HG03135 (cell line): Measurements from ENCODE around the gene RFLNA.
"Not testable (repeated sequence)": the region's sequence is repeated elsewhere in the genome, so short reads cannot be mapped to it uniquely, and the experiment has no call there.

Source experiments
- ATAC-seq: cut with Tn5 transposase; IDR thresholded peaks from one replicate; pipeline ENCODE4 v1.9.1; 2021; ENCODE audit warnings: mild to moderate bottlenecking, moderate library complexity; ENCODE audit not compliant: unreplicated experiment

Gene RFLNA

DNA sequence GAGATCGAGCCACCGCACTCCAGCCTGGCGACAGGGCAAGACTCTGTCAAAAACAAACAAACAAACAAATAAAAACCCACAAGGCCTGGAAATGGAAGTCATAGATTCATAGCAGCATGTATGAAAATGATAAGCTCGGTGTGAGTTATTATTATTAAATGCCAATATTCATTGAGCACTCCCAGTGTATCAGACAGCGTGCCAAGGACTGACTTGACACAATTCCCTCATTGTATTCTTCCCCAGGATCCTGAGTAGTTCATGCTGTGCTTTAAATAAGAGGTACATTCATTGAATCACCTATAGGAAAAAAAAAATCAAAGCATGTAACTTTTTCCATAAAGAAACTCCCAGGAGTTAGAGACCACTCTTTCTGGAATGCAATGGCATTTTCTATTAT, 12.6 kb upstream of the RFLNA start:
- ATAC-seq: no peak

- ATAC-seq: no peak
Observed at GRCh38 chr12:124283326-124283725, 11.6 kb upstream of the RFLNA start.

- no peak for ATAC-seq
Observed at GRCh38 chr12:124284368-124284767, 10.5 kb upstream of the RFLNA start.

GRCh38 chr12:124286414-124286813, 8.5 kb upstream of the RFLNA start:
- no peak for ATAC-seq

- ATAC-seq: no peak
Observed at GRCh38 chr12:124286971-124287370, 7.9 kb upstream of the RFLNA start.

DNA sequence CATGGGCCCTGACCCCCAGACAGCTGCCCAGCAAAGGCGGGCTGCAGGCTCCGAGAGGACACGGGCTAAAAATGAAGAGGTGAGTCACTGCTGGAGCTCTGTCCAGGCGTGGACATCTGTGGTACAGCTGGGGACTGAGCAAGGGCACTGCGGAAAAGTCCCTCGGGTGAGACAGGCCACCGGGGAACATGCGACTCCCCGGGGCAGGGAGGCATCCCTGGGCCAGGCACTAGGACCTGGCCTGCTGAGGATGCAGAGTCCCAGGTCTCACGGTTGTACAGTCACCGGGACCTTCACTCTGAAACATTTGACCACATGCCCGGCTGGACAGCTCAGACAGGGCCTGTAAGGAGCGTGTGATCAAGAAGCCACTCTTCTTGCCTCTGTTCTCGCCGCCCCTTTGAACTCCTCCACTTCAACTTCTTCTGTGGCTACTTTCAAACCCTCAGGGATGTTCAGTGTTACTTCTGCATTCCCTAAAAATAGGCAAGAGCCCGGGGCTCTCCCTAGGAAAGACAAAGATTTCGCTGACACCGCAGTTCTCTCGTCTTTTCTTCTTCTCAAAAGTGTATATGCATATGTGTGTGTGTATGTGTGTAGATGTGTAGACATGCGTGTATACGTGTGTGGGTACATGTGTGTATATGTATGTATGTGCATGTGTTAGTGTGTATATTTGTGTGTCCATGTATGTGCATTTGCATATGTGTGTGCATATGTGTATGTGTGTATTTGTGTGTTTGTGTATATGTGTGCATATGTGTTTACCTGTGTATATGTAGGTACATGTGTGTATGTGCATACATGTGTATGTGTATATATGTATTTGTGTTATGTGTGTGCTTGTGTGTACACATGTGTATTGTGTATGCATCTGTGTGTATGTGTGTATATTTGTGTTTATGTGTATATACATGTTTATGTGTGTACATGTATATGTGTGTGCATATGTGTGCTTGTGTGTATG, 5.0 kb upstream of the RFLNA start:
- ATAC-seq: no peak

DNA sequence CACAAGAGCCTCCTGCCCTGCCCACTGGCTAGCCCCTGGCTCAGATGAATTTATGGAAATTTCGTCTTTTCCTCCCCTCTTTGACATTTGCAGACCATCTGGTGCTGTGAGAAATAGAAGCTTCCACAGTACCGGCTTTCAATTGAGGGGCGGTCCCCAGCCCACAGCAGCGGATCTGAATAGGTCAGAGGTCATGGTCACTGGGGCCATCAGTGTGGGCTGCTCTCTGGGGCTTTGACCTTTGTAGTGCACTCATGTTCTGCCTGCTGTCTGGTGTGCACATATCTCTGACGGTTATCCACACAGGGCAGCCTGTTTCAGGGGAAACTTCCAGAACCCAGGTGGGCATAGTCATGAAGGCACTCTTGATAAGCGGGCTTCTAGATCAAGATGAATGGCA, 2.5 kb upstream of the RFLNA start:
- ATAC-seq: no peak

GRCh38 chr12:124293286-124294003, 1.4 kb upstream of the RFLNA start:
- ATAC-seq: no peak

- ATAC-seq: no peak
Observed at GRCh38 chr12:124295431-124296058, 652 bp downstream of the RFLNA start.

DNA sequence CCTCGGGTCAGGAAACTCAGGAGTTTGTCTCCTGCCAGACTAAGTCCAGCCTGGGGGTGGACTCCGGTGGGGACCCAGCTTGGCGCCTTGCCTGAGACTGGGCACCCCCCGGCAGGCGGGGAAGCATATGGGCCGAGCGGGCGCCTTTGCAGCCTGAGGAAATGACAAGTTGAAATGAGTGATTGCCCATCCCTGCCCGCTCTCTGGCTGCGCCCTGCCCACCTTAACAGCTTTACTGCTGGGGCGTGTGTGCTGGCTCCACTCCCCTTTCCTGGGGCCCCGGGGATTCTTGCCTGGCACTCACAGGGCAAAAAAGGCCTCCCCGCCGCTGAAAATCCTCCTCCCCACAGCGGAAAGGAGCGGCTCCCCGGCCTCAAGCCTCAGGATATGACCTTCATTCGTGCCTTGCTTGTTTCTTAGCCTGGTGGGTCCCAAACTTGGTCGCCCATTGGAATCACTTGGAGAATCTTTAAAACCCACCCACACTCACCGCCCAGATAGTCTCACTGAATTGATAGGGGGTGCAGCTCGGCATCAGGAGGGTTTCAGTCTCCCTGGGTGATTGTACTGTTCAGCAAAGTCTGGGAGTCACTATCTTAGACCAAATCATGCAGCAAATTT, 1.5 kb downstream of the RFLNA start:
- no peak for ATAC-seq

- no peak for ATAC-seq
Observed at GRCh38 chr12:124296916-124297351, 2.0 kb downstream of the RFLNA start.

GRCh38 chr12:124297389-124297788, 2.5 kb downstream of the RFLNA start:
- ATAC-seq: no peak

- ATAC-seq: no peak
Observed at GRCh38 chr12:124297856-124298255, 3.0 kb downstream of the RFLNA start.

GRCh38 chr12:124298685-124299410, 4.0 kb downstream of the RFLNA start:
- ATAC-seq: no peak

- ATAC-seq: no peak
Observed at GRCh38 chr12:124299628-124300388, 4.9 kb downstream of the RFLNA start.

DNA sequence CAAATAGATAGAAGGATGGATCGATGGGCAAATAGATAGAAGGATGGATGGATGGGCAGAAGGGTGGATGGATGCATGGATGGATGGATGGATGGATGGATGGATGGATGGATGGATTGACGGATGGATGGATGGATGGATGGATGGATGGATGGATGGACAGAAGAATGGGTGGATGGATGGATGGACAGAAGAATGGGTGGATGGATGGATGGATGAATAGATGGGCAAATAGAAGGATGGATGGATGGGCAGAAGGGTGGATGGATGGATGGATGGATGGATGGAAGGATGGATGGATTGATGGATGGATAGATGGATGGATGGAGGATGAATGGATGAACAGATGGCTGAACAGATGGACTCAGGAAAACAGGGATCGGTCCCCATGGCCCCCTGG, 5.8 kb downstream of the RFLNA start:
- ATAC-seq: not testable (repeated sequence)

- ATAC-seq: no peak
Observed at GRCh38 chr12:124301084-124301654, 6.3 kb downstream of the RFLNA start.

DNA sequence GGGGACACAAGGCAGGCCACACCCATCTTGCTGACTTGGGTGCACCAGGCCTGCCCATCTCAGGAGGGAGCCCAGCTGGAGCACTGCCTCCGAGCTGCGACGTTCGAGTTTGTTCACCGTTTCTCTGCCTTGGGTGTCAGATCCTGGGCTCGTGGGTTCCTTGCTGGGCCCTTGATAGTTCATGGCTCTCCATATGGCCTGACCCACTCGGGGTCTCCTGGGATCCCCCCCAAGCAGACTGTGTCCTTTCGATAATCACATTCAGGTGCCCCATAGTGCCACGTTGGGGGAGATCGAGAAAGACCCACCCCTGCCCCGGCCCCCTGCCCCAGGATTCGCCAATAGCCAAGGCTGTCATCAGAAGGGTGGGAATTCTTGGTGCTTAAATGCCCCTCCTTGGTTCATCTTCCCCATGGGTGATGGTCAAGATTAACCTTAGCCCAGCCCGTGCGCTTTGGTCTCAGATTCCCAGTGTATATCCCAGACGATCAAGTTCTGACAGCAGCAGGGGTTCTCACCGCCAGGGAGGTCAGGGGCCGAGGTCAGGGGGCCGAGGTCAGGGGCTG, 7.4 kb downstream of the RFLNA start:
- ATAC-seq: no peak
